ENCODE results near the gene GSTO1. TPM values are rescaled to one million over a fixed set of nuclear protein-coding genes. Genes with fewer than 3 reads are reported as not detected.

The GSTO1 gene
- total and polyA plus RNA-seq, 12 donors, result 108 to 262 (median 165) TPM

DNA sequence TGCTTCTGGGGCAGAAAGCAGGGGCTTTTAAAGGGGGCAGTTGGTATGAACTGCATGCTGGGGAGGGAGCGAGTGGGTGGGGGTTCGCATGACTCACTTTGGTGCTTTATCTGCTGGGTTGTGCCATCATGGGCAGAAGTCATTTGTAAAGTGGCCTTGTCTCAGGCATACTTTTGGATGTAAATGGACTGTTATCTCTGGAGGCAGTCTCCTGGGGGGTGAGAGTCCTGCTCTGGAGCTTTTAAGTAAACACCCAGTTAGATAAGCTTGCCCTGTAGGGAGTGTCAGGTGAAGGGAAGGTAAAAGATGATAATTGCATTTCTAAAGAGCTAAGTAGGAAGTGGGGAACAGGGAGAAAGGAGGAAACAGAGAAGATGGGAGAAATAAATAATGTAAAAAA is 1.6 kb upstream of the GSTO1 start:
- intact Hi-C loops (cut with DNase I), result no loop called here
- peaks cover 0 to 10% of the 10 kb centered on the region in 2 donors for H3K36me3 ChIP-seq (replicated peaks in 1 of 2)
- TF ChIP-seq, protein P1, sequence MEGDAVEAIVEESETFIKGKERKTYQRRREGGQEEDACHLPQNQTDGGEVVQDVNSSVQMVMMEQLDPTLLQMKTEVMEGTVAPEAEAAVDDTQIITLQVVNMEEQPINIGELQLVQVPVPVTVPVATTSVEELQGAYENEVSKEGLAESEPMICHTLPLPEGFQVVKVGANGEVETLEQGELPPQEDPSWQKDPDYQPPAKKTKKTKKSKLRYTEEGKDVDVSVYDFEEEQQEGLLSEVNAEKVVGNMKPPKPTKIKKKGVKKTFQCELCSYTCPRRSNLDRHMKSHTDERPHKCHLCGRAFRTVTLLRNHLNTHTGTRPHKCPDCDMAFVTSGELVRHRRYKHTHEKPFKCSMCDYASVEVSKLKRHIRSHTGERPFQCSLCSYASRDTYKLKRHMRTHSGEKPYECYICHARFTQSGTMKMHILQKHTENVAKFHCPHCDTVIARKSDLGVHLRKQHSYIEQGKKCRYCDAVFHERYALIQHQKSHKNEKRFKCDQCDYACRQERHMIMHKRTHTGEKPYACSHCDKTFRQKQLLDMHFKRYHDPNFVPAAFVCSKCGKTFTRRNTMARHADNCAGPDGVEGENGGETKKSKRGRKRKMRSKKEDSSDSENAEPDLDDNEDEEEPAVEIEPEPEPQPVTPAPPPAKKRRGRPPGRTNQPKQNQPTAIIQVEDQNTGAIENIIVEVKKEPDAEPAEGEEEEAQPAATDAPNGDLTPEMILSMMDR (IDR thresholded peaks at IDR 0.05), result no peak
- TF ChIP-seq POLR2A (IDR thresholded peaks at IDR 0.05), result peak in 1 of 2 donors; percentile 29

DNA sequence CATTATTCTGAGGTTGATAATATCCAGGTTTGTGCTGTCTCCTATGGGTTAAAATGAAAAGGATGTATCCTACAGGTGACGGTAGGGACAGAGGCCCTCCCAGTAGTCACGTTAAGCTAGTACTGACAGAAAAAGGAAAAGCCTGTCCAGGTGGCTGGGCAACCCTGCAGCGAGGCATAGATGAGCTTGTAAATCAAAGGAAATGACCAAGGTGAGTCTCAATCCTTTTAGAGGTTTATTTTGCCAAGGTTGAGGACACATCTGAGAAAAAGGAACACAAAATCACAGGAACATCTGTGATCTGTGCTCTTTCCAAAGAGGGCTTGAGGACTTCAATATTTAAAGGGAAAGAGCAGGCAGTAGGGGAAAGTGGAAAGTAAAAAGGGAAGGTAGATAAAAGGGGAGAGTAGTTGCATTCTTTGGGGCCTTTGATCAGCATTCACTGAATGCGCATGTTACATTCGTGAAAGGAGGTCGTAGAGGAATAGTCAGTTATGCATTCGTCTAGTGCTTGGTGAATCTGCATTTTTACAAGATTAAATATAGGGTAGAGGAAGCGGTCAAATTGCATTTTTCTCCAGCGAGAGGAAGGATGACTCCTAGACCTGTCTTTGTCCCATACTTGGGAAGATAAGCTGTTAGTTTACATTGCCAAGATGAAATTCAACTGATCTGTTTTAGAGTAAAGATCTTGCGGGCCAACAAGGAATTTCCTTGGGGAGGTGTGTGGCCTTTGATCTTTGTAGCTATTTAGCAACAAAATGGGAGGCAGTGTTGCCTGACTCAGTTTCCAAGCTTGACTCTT is 884 bp upstream of the GSTO1 start:
- H3K4me3 ChIP-seq, result peak overlapping the region in 2 of 4 donors; percentile 59 to 76
- no peaks in the 10 kb centered on the region for H3K9me3 ChIP-seq (replicated peaks in 1 of 3)
- intact Hi-C loops (cut with DNase I), result no loop called here
- H3K4me1 ChIP-seq (replicated peaks in 1 of 2), result peaks cover 27 to 51% of the 10 kb centered on the region in 2 donors
- H3K27ac ChIP-seq, result peak overlapping the region in 4 of 5 donors; percentile 85 to 99 (median 96)
- TF ChIP-seq, protein P1 (IDR thresholded peaks at IDR 0.05), result no peak
- TF ChIP-seq POLR2A (IDR thresholded peaks at IDR 0.05), result no peak
- WGBS, 4 donors, result 62 to 70% (median 69%) methylated on average over 10 of the region's 10 CpGs
- peaks cover 0 to 17% of the 10 kb centered on the region in 2 donors for H3K36me3 ChIP-seq (replicated peaks in 1 of 2)
- no peak for DNase-seq
- no peaks in the 10 kb centered on the region for H3K27me3 ChIP-seq

More for the DNA sequence above, 1.6 kb upstream of the GSTO1 start:
- H3K9me3 ChIP-seq (replicated peaks in 1 of 3), result no peaks in the 10 kb centered on the region
- no peak overlapping the region for H3K4me3 ChIP-seq
- H3K4me1 ChIP-seq (replicated peaks in 1 of 2), result peaks cover 27 to 45% of the 10 kb centered on the region in 2 donors
- DNase-seq, result peak in 4 of 7 donors; percentile 49 to 65 (median 60)
- H3K27me3 ChIP-seq, result no peaks in the 10 kb centered on the region
- 45 to 59% (median 50%) methylated on average over 2 of the region's 2 CpGs for WGBS, 4 donors
- H3K27ac ChIP-seq, result peak overlapping the region in 2 of 5 donors; percentile 19 to 99

DNA sequence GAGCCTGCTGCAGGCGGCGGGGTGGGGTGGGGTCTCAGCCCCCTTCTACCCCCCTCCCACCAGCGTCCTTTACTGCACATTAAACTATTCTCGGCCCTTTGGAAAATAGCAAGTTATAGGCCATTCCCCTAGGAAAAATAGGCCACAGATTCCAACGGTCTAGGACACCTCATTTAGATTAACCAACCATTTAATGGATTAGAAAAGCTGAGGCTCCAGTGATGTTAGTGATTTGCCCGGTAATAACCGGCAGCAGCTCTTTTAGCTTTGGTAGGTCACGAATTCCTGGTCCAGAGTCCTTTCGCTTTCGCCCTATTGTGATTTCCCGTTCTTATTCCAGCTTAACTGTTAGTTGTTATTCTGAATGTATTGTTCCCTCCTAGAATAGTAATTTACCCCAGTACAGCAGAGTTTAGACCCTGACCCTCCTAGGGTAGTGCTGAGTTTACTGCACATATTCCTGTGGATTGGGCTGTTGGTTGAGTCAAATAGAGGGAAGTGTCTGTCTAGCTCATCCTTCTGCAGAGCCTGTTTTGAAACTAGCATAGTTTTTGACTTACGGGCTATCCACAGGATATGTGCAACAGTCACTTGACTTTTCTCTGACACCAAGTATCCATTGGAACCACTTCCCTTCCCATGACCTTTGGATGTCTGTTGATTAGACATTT is 754 bp downstream of the GSTO1 start:
- intact Hi-C loops (cut with DNase I), result no loop called here
- Histone ChIP-seq H3K4me3 (peak overlapping the region; percentile 45 to 81 (median 68)), H3K4me1 (replicated peaks in 1 of 2) (peaks cover 34 to 67% of the 10 kb centered on the region in 2 donors), H3K36me3 (replicated peaks in 1 of 2) (peaks cover 0 to 34% of the 10 kb centered on the region in 2 donors), H3K27ac (peak overlapping the region; percentile 85 to 99 (median 98)), H3K9me3 (replicated peaks in 1 of 3) (no peaks in the 10 kb centered on the region), H3K27me3 (no peaks in the 10 kb centered on the region)
- TF ChIP-seq, protein P1 (IDR thresholded peaks at IDR 0.05), result no peak
- peak; percentile 65 to 84 for TF ChIP-seq POLR2A (IDR thresholded peaks at IDR 0.05)
- peak in 3 of 7 donors; percentile 27 to 64 (median 47) for DNase-seq
- WGBS, 4 donors, result 0 to 2% (median 1%) methylated on average over 10 to 12 of the region's 12 CpGs

DNA sequence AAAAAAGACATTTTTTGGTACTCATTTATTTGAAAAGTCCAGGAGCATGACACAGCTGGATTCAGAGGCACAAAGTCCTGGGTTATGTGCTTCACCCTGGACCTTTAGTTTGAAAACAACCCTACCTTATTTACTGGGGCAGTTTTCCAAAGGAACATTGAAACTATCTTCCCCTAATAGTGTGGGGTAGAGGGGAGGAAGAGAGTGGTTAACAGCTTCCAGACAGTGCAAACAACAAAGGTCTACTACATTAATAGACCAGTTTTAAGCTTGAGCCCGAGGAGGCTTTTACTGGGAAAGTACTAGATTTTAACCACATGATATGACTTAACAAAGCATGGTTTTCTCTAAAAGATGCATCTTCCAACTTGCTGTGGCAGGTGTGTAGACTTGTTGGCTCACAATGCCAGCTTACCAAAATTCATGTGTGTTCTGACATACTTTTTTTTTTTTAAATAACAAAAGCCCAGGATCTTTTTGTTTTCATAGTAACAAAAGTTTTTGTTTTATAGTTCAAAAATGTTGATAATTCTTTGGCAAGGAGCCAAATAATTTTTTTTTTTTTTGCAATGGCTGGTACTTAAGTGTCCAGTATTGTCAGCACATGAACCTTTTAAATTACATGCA is 1.8 kb downstream of the GSTO1 start:
- intact Hi-C loops (cut with DNase I), result no loop called here
- no peak for TF ChIP-seq POLR2A (IDR thresholded peaks at IDR 0.05)
- TF ChIP-seq, protein P1 (IDR thresholded peaks at IDR 0.05), result no peak
- DNase-seq, result no peak
- Histone ChIP-seq H3K4me1 (replicated peaks in 1 of 2) (peaks cover 40 to 76% of the 10 kb centered on the region in 2 donors), H3K4me3 (peak overlapping the region in 1 of 4 donors; percentile 59), H3K36me3 (replicated peaks in 1 of 2) (peaks cover 0 to 44% of the 10 kb centered on the region in 2 donors), H3K27ac (peak overlapping the region in 4 of 5 donors; percentile 85 to 99 (median 96)), H3K27me3 (no peaks in the 10 kb centered on the region), H3K9me3 (replicated peaks in 1 of 3) (no peaks in the 10 kb centered on the region)
- WGBS, 4 donors, result 0 to 17% (median 16%) methylated on average over 1 of the region's 1 CpG

All from adrenal gland (tissue), 12 donors.